GM23338 (cell line): Measurements from ENCODE around the gene B4GALT1. TPM values are rescaled to one million over a fixed set of nuclear protein-coding genes. Genes with fewer than 3 reads are reported as not detected.

ENCODE experiments used
- ATAC-seq: fragments of 200-7000 bp; cut with Tn5 transposase; 3 replicates; pipeline ENCODE4 v1.9.1; 2020
- DNase-seq: peaks from one replicate; pipeline ENCODE4 v3.0.0-alpha.2; 2015; ENCODE audit warnings: low spot score
- H2AFZ ChIP-seq: fragments of 200-600 bp; sonication (generic); 2 replicates; pipeline ENCODE4 v1.8.0; 2016; ENCODE audit warnings: antibody characterized with exemption, mild to moderate bottlenecking, moderate library complexity
- H3F3A ChIP-seq: fragments of 200-600 bp; sonication (generic); replicated peaks from 2 replicates; pipeline ENCODE4 v1.8.0; 2017; ENCODE audit warnings: antibody characterized with exemption, mixed run types, low read depth
- H3K27ac ChIP-seq: fragments of 200-600 bp; sonication (generic); 2 replicates; pipeline ENCODE4 v1.6.1; 2016; ENCODE audit warnings: low read depth
- H3K27me3 ChIP-seq: fragments of 200-600 bp; sonication (generic); 2 replicates; pipeline ENCODE4 v1.8.0; 2016; ENCODE audit warnings: mild to moderate bottlenecking, mixed run types, moderate library complexity; ENCODE audit not compliant: insufficient read depth
- H3K36me3 ChIP-seq: fragments of 200-600 bp; sonication (generic); 2 replicates; pipeline ENCODE4 v1.8.0; 2016; ENCODE audit warnings: mild to moderate bottlenecking; ENCODE audit not compliant: insufficient read depth
- H3K4me1 ChIP-seq: fragments of 200-600 bp; sonication (generic); 2 replicates; pipeline ENCODE4 v1.8.0; 2016; ENCODE audit warnings: mild to moderate bottlenecking, moderate library complexity; ENCODE audit not compliant: insufficient read depth
- H3K4me2 ChIP-seq: fragments of 200-600 bp; sonication (generic); 2 replicates; pipeline ENCODE4 v1.7.1; 2017; ENCODE audit warnings: mixed run types
- H3K4me3 ChIP-seq: fragments of 200-600 bp; sonication (generic); 2 replicates; pipeline ENCODE4 v1.6.1; 2016; ENCODE audit warnings: mixed run types
- H3K79me2 ChIP-seq: fragments of 200-600 bp; sonication (generic); replicated peaks from 2 replicates; pipeline ENCODE4 v1.8.0; 2017; ENCODE audit warnings: mild to moderate bottlenecking; ENCODE audit not compliant: insufficient read depth
- H3K9me2 ChIP-seq: fragments of 200-600 bp; sonication (generic); 2 replicates; pipeline ENCODE4 v1.8.0; 2017; ENCODE audit not compliant: insufficient read depth
- H4K20me1 ChIP-seq: fragments of 200-600 bp; sonication (generic); replicated peaks from 2 replicates; pipeline ENCODE4 v1.8.0; 2017; ENCODE audit warnings: mild to moderate bottlenecking; ENCODE audit not compliant: insufficient read depth
- H3K27ac Mint-ChIP-seq: 2 replicates; pipeline ENCODE4 v1.8.0; 2020; ENCODE audit warnings: inconsistent platforms, mild to moderate bottlenecking, moderate library complexity, mixed read lengths
- H3K27me3 Mint-ChIP-seq: 3 replicates; pipeline ENCODE4 v1.8.0; 2022; ENCODE audit warnings: low read depth, mild to moderate bottlenecking, moderate library complexity, mixed read lengths, inconsistent platforms; ENCODE audit not compliant: insufficient read depth, poor library complexity
- H3K36me3 Mint-ChIP-seq: 3 replicates; pipeline ENCODE4 v1.8.0; 2021; ENCODE audit warnings: low read depth, mild to moderate bottlenecking, inconsistent platforms, moderate library complexity, mixed read lengths
- H3K4me1 Mint-ChIP-seq: 3 replicates; pipeline ENCODE4 v1.8.0; 2020; ENCODE audit warnings: mild to moderate bottlenecking, inconsistent platforms, mixed read lengths
- H3K4me3 Mint-ChIP-seq: 3 replicates; pipeline ENCODE4 v1.8.0; 2021; ENCODE audit warnings: moderate library complexity, mild to moderate bottlenecking, inconsistent platforms, mixed read lengths
- H3K9me3 Mint-ChIP-seq: 3 replicates; pipeline ENCODE4 v1.8.0; 2020; ENCODE audit warnings: moderate library complexity, mild to moderate bottlenecking, inconsistent platforms, mixed read lengths
- CTCF ChIP-seq, 2 experiments: fragments of 200-600 bp in 1 of 2; sonication (generic) in 1 of 2; conservative IDR thresholded peaks; 2 replicates each; pipeline versions ENCODE4 v1.5.1 to v1.6.1; 2016 to 2017; ENCODE audit warnings: antibody characterized with exemption in 2 of 2, low read depth in 2 of 2, mild to moderate bottlenecking in 2 of 2, moderate library complexity in 1 of 2
- ETS1 ChIP-seq: IDR thresholded peaks from 2 replicates; pipeline ENCODE4 v1.6.1; 2016; ENCODE audit warnings: antibody characterized with exemption
- EZH2phosphoT487 ChIP-seq: fragments of 200-600 bp; sonication (generic); IDR thresholded peaks from one replicate; pipeline ENCODE4 v1.8.1; 2018; ENCODE audit warnings: antibody characterized with exemption; ENCODE audit not compliant: unreplicated experiment
- JUNB ChIP-seq: IDR thresholded peaks from one replicate; pipeline ENCODE4 v1.6.1; 2016; ENCODE audit warnings: antibody characterized with exemption; ENCODE audit not compliant: unreplicated experiment
- NANOG ChIP-seq: IDR thresholded peaks from 2 replicates; pipeline ENCODE4 v1.6.1; 2016; ENCODE audit warnings: antibody characterized with exemption, borderline replicate concordance
- ZNF331 ChIP-seq: fragments of 250-450 bp; sonication (Bioruptor Pico); IDR thresholded peaks from 2 replicates; pipeline ENCODE4 v1.5.0; 2020; ENCODE audit warnings: low read depth, mild to moderate bottlenecking, moderate library complexity
- ZNF462 ChIP-seq: fragments of 250-450 bp; sonication (Bioruptor Pico); IDR thresholded peaks from 2 replicates; pipeline ENCODE4 v1.5.0; 2020; ENCODE audit warnings: mild to moderate bottlenecking, moderate library complexity
- polyA plus RNA-seq: library from polyadenylated mRNA; unstranded; fragments of >200 nt; fragmentation: Nextera tagmentation; extraction: Ambion mirVana; gene quantifications from 2 replicates; pipeline ENCODE4 v1.2.1, GENCODE V29; 2016
- total RNA-seq: library from RNA; depleted of rRNA; stranded (reverse); fragments of >200 nt; shearing (Covaris generic); gene quantifications from 2 replicates; pipeline ENCODE4 v1.2.3, GENCODE V29; 2014

The B4GALT1 gene
- total and polyA plus RNA-seq, 2 experiments from 2014 or later, result 6.3 to 15.8 TPM

DNA sequence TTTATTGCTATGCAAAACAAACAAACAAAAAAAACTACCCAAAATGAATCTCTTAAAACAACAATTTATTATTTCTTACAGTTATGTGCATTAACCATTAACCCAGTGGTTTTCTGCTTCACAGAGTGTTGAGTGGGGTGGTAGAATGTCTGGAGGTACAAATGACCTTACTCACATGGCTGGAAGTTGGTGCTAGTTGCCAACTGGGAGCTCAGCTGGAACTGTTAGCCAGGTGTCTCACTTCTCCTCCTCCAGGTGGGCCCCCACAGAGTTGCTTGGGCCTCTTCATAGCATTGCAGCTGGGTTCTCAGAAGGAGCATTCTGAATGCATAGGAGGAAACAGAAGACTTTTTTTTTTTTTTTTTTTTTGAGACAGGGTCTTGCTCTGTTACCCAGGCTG lies 10.5 kb upstream of the B4GALT1 start (continued):
- no peak for TF ChIP-seq ZNF462 (CRISPR knock-in tag)
- no peak for TF ChIP-seq NANOG
- TF ChIP-seq JUNB, result no peak
- TF ChIP-seq EZH2phosphoT487, result no peak
- no peak for TF ChIP-seq CTCF (conservative IDR thresholded peaks at IDR 0.05; ENCODE audit: low read depth in 2 of 2)

DNA sequence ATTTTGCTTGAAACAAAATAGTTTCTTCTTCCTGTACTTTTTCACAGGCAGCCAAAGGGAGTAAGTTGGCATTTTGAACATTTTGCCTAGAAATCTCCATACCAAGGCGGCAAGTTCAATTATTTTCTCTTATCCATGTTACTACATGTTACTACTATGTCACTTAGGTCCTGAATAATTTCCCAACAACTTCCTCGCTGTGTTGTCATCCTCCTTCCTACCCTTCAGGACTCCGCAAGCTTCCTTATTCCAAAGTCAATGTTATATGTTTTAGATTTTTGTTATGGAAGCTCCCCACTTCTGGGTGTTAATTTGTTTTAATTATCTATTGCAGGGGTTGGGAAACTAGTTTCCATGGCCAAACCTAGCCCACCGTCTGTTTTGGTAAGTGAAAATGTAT lies 9.9 kb upstream of the B4GALT1 start:
- Histone ChIP-seq H3K4me3 (no peak overlapping the region), H3K79me2 (no peaks in the 10 kb centered on the region), H3K4me1 (no peaks in the 10 kb centered on the region), H3F3A (no peaks in the 10 kb centered on the region), H3K4me2 (no peak overlapping the region), H4K20me1 (no peaks in the 10 kb centered on the region), H2AFZ (no peak overlapping the region), H3K9me2 (no peaks in the 10 kb centered on the region), H3K27ac (no peak overlapping the region), H3K36me3 (no peaks in the 10 kb centered on the region), H3K27me3 (no peaks in the 10 kb centered on the region)
- Mint-ChIP-seq H3K27ac (no peak overlapping the region), H3K36me3 (no peaks in the 10 kb centered on the region), H3K27me3 (peaks cover 5% of the 10 kb centered on the region), H3K4me3 (no peak overlapping the region), H3K9me3 (no peaks in the 10 kb centered on the region), H3K4me1 (peaks cover 3% of the 10 kb centered on the region; the same call in 1 of the 3 replicates)
- DNase-seq, result no peak
- TF ChIP-seq ZNF331 (CRISPR knock-in tag) (no peak), ETS1 (no peak), NANOG (no peak)
- no peak for ATAC-seq
